Gastroesophageal sphincter (tissue), 4 donors: ENCODE measurements around the gene SH3RF1. TPM values are rescaled to one million over a fixed set of nuclear protein-coding genes. Genes with fewer than 3 reads are reported as not detected.

Experiments
- ATAC-seq: fragments of 150-250 bp; one replicate; pipeline ENCODE4 v1.9.1; 2016; ENCODE audit warnings: mild to moderate bottlenecking, moderate library complexity
- H3K27ac ChIP-seq, 4 donors: fragments of 200-600 bp; sonication (generic) in 3 of 4; 1 replicate in 3 of 4; 2 replicates in 1 of 4; pipeline ENCODE4 v1.5.1; 2016 to 2019
- H3K27me3 ChIP-seq: fragments of 200-600 bp; sonication (generic); one replicate; pipeline ENCODE4 v1.5.1; 2019
- H3K36me3 ChIP-seq, 2 donors: fragments of 200-600 bp; sonication (generic); one replicate each; pipeline ENCODE4 v1.5.1; 2019; ENCODE audit warnings: control low read depth in 1 of 2
- H3K4me1 ChIP-seq, 3 donors: fragments of 200-600 bp; sonication (generic); 1 replicate in 2 of 3; 2 replicates in 1 of 3; pipeline ENCODE4 v1.5.1; 2016 to 2019; ENCODE audit warnings: control low read depth in 2 of 3
- H3K4me3 ChIP-seq, 2 donors: fragments of 200-600 bp; sonication (generic); one replicate each; pipeline ENCODE4 v1.5.1; 2019; ENCODE audit warnings: mild to moderate bottlenecking in 1 of 2, moderate library complexity in 1 of 2
- H3K9me3 ChIP-seq, 3 donors: fragments of 200-600 bp; sonication (generic); one replicate each; pipeline ENCODE4 v1.5.1; 2017 to 2019; ENCODE audit warnings: control low read depth in 2 of 3
- EP300 ChIP-seq: sonication (generic); formaldehyde crosslinking; IDR thresholded peaks from one replicate; pipeline ENCODE4 v1.6.1; 2017; ENCODE audit warnings: antibody characterized with exemption, mild to moderate bottlenecking
- POLR2A ChIP-seq, 2 donors: fragments of 450-650 bp; IDR thresholded peaks; one replicate each; pipeline ENCODE4 v1.6.1; 2017; ENCODE audit warnings: antibody characterized with exemption in 2 of 2, mild to moderate bottlenecking in 2 of 2, moderate library complexity in 1 of 2
- POLR2AphosphoS5 ChIP-seq: sonication (generic); formaldehyde crosslinking; IDR thresholded peaks from one replicate; pipeline ENCODE4 v1.6.1; 2017; ENCODE audit warnings: antibody characterized with exemption
- WGBS, 2 donors: methylation state at CpG; one replicate each; pipeline ENCODE4 v1.1.5; 2018; ENCODE audit warnings: low coverage in 1 of 2; 5-methylcytosine and 5-hydroxymethylcytosine counted together
- total RNA-seq, 4 donors: library from RNA; depleted of rRNA; stranded (reverse); fragments of >200 nt; gene quantifications; one replicate each; pipeline ENCODE4 v1.1.0, GENCODE V29; 2016
- TF ChIP-seq, protein P1 (sequence below), 4 experiments: fragments of 200-600 bp in 2 of 4; fragments of 450-650 bp in 2 of 4; sonication (generic) in 1 of 4; IDR thresholded peaks; one replicate each; pipeline ENCODE4 v1.5.1; 2017 to 2019; ENCODE audit warnings: antibody characterized with exemption in 4 of 4, mild to moderate bottlenecking in 2 of 4, moderate library complexity in 2 of 4

Gene SH3RF1
- total RNA-seq, 4 donors from 2014 or later = 9.2 to 17.6 (median 13.3) TPM

- Histone ChIP-seq H3K4me3 (no peak overlapping the region), H3K27ac (no peak overlapping the region), H3K27me3 (no peaks in the 10 kb centered on the region), H3K36me3 (no peaks in the 10 kb centered on the region), H3K4me1 (peaks cover 4 to 27% (median 5%) of the 10 kb centered on the region in 3 donors), H3K9me3 (no peaks in the 10 kb centered on the region)
- ATAC-seq = no peak
- 60 to 68% methylated on average over 2 of the region's 2 CpGs for WGBS, 2 donors
- TF ChIP-seq, protein P1, sequence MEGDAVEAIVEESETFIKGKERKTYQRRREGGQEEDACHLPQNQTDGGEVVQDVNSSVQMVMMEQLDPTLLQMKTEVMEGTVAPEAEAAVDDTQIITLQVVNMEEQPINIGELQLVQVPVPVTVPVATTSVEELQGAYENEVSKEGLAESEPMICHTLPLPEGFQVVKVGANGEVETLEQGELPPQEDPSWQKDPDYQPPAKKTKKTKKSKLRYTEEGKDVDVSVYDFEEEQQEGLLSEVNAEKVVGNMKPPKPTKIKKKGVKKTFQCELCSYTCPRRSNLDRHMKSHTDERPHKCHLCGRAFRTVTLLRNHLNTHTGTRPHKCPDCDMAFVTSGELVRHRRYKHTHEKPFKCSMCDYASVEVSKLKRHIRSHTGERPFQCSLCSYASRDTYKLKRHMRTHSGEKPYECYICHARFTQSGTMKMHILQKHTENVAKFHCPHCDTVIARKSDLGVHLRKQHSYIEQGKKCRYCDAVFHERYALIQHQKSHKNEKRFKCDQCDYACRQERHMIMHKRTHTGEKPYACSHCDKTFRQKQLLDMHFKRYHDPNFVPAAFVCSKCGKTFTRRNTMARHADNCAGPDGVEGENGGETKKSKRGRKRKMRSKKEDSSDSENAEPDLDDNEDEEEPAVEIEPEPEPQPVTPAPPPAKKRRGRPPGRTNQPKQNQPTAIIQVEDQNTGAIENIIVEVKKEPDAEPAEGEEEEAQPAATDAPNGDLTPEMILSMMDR (IDR thresholded peaks at IDR 0.05) = no peak
These were observed 26.7 kb downstream of the SH3RF1 start for GRCh38 chr4:169243825-169244609.

- Histone ChIP-seq H3K27me3 (no peaks in the 10 kb centered on the region), H3K36me3 (no peaks in the 10 kb centered on the region), H3K4me1 (peaks cover 7 to 52% (median 18%) of the 10 kb centered on the region in 3 donors), H3K4me3 (no peak overlapping the region), H3K9me3 (no peaks in the 10 kb centered on the region), H3K27ac (no peak overlapping the region)
- TF ChIP-seq EP300 (no peak), POLR2AphosphoS5 (no peak)
- TF ChIP-seq, protein P1 (IDR thresholded peaks at IDR 0.05) = no peak
- 63 to 100% methylated on average over 1 to 2 of the region's 2 CpGs for WGBS, 2 donors
- ATAC-seq = no peak
These were observed 29.3 kb downstream of the SH3RF1 start for GRCh38 chr4:169241464-169241863.

GRCh38 chr4:169239221-169239905 lies 31.4 kb downstream of the SH3RF1 start:
- Histone ChIP-seq H3K27ac (no peak overlapping the region), H3K36me3 (no peaks in the 10 kb centered on the region), H3K27me3 (no peaks in the 10 kb centered on the region), H3K9me3 (no peaks in the 10 kb centered on the region), H3K4me3 (no peak overlapping the region), H3K4me1 (peaks cover 7 to 60% (median 18%) of the 10 kb centered on the region in 3 donors)
- no peak for ATAC-seq
- TF ChIP-seq POLR2AphosphoS5 (no peak), POLR2A (IDR thresholded peaks at IDR 0.05) (no peak), EP300 (no peak)
- TF ChIP-seq, protein P1 (IDR thresholded peaks at IDR 0.05) = no peak
- WGBS, 2 donors = 21 to 60% methylated on average over 2 to 7 of the region's 7 CpGs

- no peak overlapping the region for H3K4me3 ChIP-seq
- peaks cover 2 to 56% (median 14%) of the 10 kb centered on the region in 3 donors for H3K4me1 ChIP-seq
- ATAC-seq = peak; percentile 31
- H3K36me3 ChIP-seq = no peaks in the 10 kb centered on the region
- no peak overlapping the region for H3K27ac ChIP-seq
- TF ChIP-seq POLR2A (IDR thresholded peaks at IDR 0.05) (no peak), EP300 (no peak), POLR2AphosphoS5 (no peak)
- TF ChIP-seq, protein P1 (IDR thresholded peaks at IDR 0.05) = no peak
- no peaks in the 10 kb centered on the region for H3K27me3 ChIP-seq
- no peaks in the 10 kb centered on the region for H3K9me3 ChIP-seq
- 0 to 10% methylated on average over 1 of the region's 1 CpG for WGBS, 2 donors
These were observed 32.3 kb downstream of the SH3RF1 start for GRCh38 chr4:169238445-169238844.
